Stimulated activated naive CD4-positive, alpha-beta T cell (primary cell): ENCODE data around the gene CFHR4.
A peak's percentile ranks its signal among the peaks of the same experiment; 100 is the strongest.
"Not testable (repeated sequence)": the region's sequence is repeated elsewhere in the genome, so short reads cannot be mapped to it uniquely, and the experiment has no call there.

Experiments used
- DNase-seq, 6 experiments: peaks; one replicate each; lab custom pipeline; 2025; lab: John Stamatoyannopoulos, UW

CFHR4 gene

DNA sequence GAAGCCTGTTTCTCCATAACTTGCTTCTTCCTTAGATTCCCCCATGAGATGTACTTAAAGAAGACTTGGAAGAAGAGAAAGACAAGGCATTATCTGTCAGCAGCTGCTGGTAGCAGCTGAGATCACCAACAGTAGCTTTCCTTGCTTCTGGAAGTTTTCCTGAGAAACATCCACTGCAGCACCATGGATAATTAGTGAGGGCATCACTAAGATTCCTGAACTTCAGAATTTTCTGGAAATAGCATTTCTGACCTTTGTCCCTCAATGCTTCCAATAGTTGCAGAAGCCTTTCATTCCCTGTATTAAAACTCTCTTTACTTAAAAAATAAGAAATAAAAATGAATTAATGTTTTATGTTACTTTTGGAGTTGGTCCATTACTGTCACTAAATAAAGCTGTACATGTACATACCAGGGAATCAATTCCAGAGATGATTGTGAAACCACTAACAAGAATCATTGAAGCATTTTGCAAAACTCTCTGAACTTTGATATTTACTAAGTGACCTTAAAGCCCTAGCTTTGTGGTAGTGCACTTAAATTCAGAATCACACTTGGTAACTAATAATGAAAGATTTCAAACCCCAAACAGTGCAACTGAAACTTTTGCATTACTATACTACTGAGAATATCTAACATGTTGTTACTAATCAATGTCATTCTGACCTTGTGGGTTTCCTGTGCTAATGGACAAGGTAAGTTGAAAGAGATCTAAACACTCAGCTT lies at the start of gene CFHR4:
Gene CFHR4 (plus strand): TSS at position 538 of the 725 bp plus-strand sequence. CDS start 99 bp downstream, at position 637.
- DNase-seq = no peak

- DNase-seq = not testable (repeated sequence)
These were observed 38.0 kb upstream of the CFHR4 start for GRCh38 chr1:196849613-196850492.

- DNase-seq = no peak
These were observed 31.8 kb upstream of the CFHR4 start for GRCh38 chr1:196856053-196856452.

DNA sequence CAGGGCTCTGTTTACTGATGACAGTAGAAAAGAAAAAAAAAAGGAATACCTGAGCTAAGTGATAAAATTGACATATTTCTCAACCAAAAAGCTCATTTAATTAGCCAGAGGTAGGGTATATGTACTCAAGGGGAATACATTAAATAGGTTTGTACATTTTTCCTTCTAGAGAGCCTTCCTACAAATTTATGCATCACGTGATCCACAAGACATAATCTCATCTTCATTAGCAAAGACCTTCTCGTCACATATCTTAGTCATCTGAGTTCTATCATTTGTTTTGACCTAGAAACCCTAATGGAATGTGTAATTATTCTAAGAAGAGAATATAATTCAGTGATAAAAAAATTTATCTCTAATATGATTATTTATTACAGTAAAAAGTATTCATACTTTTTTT lies 30.7 kb upstream of the CFHR4 start:
- DNase-seq = no peak

GRCh38 chr1:196858811-196859210 lies 29.0 kb upstream of the CFHR4 start:
- no peak for DNase-seq

DNA sequence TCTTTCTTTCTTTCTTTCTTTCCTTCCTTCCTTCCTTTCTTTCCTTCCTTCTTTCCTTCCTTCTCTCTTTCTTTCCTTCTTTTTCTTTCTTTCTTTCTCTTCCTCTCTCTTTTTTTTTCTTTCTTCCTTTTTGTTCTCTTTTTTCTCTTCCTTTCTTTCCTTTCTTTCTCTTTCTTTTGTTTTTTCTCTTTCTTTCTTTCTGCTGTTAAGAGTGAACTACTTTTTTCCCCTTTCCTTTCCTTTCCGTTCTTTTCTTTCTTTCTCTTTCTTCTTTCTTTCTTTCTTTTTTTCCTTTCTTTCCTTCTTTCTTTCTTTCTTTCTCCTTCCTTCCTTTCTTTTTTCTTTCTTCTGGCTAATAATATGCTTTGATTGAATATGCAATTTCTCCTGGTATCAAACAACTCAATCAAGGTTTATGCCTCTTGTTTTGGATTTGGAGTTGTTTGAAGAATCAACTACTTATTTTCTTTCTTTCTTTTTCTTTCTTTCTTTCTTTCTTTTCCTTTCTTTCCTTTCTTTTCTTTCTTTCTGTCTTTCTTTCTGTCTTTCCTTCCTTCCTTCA lies 27.4 kb upstream of the CFHR4 start:
- no peak for DNase-seq

DNA sequence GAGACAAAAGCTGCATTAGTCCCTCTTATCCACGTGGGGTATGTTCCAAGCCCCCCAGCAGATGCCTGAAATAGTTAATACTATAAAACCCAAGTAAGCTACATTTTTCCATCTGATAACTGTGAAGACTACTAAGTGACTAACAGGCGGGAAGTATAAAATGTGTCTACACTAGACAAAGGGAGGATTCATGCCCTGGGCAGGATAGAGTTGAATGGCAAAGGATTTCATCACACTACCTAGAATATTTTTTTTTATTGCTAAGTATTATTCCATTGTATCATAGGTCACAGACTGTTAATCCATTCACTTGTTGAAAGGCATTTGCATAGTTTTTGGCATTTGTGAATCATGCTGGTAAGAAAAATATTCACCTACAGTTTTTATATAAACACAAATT lies 26.4 kb upstream of the CFHR4 start:
- DNase-seq = no peak

DNA sequence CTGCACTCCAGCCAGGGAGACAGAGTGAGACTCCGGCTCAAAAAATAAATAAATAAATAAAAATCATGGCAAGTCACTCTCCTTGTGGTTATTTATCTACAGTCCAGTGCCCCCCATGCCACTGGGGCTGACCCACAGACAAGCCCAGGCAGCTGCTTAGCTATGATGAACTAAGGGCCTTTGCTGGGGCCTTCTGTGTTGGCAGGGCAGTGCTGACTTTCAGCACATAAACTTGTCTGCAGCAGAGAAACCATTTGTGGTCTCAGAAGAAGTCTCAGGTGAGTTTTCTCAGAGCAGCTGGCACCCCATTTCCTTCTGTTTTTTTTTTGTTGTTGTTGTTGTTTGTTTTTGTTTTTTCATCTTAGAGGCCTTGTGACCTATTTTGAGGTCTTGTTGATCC lies 20.9 kb upstream of the CFHR4 start:
- no peak for DNase-seq

- no peak for DNase-seq
These were observed 14.5 kb upstream of the CFHR4 start for GRCh38 chr1:196873385-196873784.

DNA sequence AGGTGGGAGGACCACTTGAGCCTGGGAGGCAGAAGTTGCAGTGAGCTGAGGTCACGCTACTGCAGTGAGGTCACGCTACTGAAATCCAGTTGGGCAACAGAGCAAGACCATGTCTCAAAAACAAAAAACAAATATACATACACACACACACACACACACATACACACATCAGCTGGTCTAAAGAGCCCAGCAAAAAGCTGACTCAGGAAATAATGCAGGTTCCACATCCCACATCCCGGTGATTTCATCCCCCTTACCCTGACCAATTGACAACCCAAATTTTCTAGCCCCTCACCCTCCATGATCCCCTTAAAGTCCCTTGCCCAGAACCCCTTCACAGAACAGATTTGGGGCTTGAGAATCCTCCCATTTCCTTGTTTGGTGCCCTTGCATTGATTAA lies 11.9 kb upstream of the CFHR4 start:
- no peak for DNase-seq

DNA sequence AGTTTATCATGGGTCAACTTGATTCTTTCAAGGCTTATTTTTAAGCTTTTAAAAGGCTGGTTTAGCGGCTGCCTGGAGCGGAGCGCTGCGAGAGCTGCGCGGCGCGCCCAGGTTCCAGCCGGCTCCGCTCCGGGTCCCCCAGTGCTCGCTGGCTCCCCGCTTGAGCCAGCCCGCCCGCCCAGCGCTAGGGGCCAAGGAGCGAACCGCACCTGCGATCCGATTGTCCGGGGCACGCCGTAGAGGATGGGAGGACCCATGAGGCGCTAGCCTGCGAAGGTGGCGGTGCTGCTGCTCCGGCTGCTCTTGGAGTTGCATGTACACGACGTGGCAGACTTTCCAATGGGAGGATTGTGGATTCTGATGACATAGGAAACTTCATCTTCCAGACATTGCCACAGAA lies 9.9 kb upstream of the CFHR4 start:
- no peak for DNase-seq

DNA sequence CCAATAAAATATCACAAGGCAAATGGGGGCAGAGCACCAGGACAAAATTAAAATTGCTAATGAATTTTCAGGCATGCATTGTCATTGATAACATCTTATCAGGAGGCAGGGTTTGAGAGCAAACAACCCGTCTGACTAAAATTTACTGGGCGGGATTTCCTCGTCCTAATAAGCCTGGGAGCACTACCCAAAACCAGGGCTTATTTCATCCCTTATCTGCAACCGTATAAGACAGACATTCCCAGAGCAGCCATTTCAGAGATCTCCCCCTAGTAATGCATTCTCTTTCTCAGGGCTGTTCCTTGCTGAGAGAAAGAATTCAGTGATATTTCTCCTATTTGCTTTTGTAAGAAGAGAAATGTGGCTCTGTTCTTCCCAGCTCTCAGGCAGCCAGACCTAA lies 1.3 kb upstream of the CFHR4 start:
- DNase-seq = not testable (repeated sequence)

- DNase-seq = no peak
These were observed 2.8 kb downstream of the CFHR4 start for GRCh38 chr1:196890668-196891067.

DNA sequence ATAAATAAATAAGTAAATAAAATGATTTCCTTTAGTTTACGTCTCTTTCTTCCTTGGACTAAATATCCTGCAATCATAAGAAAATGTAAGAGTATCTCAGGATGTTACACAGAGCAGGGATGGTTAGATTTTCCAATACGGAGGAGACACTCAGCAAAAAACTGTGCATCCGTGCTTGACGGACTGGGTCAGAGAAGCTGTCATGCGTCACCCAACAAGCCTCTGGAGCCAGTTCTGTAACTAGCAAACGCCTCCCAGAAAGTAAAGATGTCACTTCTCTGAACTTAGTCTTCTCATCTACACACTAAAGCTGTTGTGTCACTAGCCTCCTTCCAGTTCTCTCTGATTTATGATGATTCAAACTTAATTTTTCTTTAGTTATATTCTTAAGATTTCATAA lies 3.4 kb downstream of the CFHR4 start:
- no peak for DNase-seq

DNA sequence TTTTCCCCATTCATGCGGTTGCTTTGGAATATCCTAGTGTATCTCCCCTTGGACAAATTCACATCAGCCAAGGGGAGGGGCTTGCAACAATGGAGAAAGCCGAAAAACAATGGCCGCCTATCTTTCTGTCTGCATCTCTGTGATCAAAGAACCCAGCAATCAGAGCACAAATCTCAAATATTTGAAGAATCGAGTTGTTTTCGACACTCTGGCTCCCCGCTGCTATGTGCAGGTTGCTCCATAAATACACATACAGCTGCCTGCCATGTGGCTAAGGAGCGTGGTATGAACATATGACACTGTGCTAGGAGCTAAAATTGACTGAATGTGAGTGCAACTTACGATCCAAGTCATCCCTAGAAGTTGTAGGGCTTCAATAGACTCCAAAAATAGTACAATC lies 8.5 kb downstream of the CFHR4 start:
- DNase-seq = no peak

- DNase-seq = no peak
These were observed 9.4 kb downstream of the CFHR4 start for GRCh38 chr1:196897158-196897828.

GRCh38 chr1:196902344-196902743 lies 14.5 kb downstream of the CFHR4 start:
- no peak for DNase-seq

GRCh38 chr1:196910215-196910614 lies 22.4 kb downstream of the CFHR4 start:
- DNase-seq = no peak

- DNase-seq = not testable (repeated sequence)
These were observed 24.4 kb downstream of the CFHR4 start for GRCh38 chr1:196912283-196912682.

- not testable (repeated sequence) for DNase-seq
These were observed 39.0 kb downstream of the CFHR4 start for GRCh38 chr1:196926839-196927238.

- not testable (repeated sequence) for DNase-seq
These were observed 45.0 kb downstream of the CFHR4 start for GRCh38 chr1:196932853-196933252.

DNA sequence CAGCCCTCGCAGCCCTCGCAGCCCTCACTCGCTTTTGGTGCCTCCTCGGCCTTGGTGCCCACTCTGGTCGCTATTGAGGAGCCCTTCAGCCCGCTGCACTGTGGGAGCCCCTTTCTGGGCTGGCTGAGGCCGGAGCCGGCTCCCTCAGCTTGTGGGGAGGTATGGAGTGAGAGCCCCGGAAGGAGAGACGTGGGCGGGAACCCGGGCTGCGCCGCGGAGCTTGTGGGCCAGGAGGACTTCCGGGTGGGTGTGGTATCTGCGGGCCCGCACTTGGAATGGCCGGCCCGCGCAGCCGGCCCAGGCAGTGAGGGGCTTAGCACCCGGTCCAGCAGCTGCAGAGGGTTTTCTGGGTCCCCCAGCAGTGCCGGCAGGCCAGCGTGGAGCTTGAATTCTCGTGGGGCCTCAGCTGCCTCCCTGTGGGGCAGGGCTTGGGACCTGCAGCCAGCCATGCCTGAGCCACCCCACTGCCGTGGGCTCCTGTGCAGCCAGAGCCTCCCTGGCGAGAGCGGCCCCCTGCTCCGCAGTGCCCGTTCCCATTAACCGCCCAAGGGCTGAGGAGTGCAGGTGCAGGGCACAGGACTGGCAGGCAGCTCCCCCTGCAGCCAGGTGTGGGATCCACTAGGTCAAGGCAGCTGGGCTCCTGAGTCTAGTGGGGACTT lies 45.8 kb downstream of the CFHR4 start:
- peak in 1 of 6 experiments; percentile 0 for DNase-seq
